ENCODE measurements around the gene PTEN.
"Not testable (repeated sequence)": the region's sequence is repeated elsewhere in the genome, so short reads cannot be mapped to it uniquely, and the experiment has no call there.

PTEN gene

DNA sequence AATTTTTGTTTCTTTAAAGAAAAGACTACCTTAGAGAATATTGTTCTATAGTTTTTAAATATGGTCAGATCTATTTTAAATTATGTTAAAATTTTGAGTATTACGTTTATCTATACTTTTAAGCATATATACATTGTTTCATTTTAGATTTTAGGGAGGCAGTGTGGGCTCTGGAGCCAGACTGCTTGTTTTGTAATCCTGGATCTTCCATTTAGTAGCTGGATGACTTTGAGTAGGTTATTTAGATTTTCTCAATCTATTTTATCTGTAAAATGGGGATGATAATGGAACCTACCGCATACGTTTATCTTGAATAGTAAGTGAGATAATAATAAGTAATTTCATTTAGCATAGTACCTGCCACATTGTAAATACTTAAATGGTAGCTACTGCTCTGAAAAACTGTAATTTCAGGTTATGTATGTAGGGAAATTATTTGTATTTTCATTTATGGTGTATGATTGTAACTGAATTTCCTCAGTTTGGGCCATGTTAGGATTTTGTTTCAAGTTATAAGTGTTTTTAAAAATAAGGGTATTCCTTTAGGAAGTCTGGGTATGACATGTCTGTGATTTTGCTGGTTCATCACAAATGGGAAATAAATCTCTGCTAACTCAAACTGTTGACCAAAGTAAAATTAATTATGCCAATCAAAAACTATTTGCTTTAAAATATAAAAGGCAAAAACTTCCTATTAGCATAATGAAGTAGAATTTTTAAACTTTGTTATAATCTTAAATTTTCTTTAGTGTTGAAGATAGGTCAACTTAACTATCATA is 6.5 kb downstream of the PTEN start:
- DNase-seq (ENCODE audit: low read depth), result no peak

DNA sequence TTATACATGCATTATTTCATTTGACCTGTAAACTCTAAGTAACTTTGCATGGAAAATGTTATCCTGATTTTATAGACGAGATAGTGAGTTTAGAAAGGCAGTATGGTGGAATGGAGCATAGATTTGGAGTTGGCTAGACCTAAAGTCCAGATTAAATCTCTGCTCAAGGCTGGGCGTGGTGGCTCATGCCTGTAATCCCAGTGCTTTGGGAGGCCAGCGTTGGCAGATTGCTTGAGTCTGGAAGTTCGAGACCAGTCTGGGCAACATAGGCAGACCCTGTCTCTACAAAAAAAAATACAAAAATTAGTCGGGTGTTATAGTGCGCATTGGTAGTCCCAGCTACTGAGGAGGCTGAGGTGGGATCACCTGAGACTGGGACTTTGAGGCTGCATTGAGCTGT is 9.4 kb downstream of the PTEN start:
- DNase-seq (ENCODE audit: low read depth), result no peak

DNA sequence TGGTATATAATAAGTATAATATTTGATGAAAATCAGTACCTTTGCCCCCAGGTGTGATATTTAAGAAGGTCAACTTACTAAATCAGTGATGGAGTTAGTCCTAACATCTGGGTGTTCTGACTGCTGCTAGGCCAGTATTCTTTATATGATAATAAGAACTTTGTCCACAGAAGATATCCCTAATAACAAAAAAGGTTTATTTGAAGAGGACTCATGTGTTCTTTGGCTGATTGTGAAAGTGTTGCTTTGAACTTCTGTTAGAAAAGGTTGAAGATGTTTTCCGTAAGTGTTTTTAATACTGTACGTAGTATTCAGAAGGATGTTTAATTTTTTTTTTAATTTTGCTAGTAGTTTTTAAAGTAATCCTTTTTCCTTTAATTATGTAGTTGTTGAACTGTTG is 10.2 kb downstream of the PTEN start:
- DNase-seq (ENCODE audit: low read depth), result no peak

DNA sequence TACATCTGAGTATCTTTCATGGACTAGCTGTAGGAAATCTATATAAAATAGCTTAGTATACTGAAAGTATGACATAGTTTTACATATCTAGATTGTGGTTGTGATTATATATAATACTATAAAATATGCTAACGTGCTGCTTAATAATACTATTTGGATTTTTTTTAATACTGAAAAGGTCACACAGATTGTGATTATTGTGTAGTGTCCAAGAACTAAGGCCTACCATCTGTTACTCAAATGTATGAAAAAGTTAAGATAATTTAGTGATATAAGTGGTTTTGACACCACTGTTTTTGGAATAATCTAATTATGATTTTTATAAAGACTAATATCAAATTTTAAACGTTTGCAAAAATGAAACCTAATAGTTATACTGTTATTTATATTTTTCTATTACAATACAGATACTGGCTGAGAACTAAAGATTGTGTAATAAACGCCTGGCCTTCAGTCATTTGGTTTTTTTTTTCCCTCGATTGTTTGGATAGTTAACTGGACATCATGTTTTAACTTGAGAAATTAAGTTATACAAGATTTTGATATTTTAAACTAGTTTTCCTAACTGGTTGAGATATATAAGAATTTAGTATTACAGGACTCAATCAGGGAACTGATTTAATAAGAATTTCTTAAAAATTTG is 12.6 kb downstream of the PTEN start:
- DNase-seq (ENCODE audit: low read depth), result no peak

DNA sequence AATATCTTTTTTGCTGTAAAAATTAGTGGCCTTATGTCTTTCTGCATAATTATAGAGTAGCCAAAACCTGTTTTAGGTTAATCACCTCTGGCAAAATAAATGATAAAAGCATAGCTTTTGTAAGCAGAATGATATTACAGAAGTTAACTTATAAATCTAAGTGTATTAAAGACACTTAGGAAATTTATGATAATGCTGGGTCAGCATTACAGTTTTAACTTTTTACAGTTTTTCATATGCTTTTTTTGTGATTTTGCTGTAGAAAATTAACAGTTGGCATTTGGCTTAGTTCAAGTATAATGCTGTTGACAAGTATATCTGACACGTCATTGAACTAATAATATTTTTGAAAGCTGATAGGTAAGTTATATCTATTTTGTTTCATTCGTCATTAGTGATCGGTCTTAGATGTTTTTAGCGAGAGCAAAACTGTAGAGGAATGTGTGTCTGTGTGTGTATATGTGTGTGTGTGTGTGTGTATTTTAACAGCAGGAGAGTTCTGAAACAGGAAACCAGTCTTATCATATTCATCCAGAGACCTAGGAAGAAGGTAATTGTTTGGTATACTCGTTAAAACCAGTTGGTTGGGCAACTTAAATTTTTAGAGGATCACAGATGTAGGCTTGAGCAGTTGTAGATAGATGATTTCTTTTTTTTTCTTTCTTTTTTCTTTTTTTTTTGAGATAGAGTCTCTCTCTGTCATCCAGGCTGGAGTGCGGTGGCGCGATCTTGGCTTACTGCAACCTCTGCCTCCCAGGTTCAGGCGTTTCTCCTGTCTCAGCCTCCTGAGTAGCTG is 15.4 kb downstream of the PTEN start:
- no peak for DNase-seq (ENCODE audit: low read depth)

DNA sequence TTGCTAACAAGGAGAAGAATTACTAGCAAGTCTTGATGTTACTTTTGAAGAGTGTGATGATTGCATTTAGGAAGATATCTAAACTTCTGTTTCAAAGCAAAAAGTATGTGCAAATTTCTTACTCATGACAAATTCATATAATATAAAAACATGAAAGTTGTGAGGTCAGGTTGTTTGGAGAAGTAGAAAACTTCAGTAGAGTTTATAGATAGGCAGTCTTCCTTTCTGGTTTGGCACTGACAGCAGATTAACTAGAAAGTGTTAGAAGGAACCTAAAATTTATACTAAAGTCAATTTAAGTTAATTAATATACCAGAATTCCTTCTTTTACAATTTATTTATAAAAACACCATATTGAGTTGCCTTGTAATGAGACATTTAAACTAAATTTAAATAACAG is 16.9 kb downstream of the PTEN start:
- no peak for DNase-seq (ENCODE audit: low read depth)

DNA sequence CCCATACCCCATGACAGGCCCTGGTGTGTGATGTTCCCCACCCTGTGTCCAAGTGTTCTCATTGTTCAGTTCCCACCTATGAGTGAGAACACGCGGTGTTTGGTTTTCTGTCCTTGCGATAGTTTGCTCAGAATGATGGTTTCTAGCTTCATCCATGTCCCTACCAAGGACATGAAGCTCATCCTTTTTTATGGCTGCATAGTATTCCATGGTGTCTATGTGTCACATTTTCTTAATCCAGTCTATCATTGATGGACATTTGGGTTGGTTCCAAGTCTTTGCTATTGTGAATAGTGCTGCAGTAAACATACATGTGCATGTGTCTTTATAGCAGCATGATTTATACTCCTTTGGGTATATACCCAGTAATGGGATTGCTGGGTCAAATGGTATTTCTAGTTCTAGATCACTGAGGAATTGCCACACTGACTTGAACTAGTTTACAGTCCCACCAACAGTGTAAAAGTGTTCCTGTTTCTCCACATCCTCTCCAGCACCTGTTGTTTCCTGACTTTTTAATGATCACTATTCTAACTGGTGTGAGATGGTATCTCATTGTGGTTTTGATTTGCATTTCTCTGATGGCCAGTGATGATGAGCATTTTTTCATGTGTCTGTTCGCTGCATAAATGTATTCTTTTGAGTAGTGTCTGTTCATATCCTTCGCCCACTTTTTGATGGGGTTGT is 18.1 kb downstream of the PTEN start:
- not testable (repeated sequence) for DNase-seq (ENCODE audit: low read depth)

DNA sequence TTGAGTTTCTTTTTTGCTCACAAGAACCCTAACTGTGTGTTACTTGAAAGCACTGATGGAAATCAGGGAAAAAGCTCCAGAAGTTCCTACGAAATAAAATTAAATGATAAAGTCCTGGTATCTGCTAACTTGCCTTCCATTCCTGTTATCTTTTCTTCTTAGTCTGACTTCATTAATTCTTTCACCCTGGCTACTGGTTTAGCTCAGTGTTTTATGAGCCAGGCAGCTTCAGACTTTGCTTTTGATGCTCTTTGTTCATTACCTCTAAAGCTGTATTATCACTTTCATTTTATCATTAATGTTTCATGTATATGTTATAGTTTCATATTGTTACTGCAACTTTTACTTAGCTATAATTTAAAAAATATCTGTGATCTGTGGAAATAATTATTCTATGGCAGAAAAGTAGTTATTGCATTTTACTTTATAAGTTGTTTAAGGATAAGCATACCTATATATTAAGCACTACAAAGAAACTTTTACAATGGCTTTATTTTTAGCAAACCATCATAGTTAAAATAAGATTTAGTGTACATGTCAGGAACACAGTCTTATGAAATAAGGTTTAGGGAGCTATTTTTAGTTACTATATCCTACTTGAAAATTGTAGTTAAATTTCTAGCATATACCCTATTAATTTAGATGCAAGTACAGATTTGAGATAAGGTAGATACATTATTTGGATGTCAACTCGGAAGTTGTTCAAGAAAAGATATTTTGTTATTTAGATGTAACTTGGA is 19.3 kb downstream of the PTEN start:
- no peak for DNase-seq (ENCODE audit: low read depth)

DNA sequence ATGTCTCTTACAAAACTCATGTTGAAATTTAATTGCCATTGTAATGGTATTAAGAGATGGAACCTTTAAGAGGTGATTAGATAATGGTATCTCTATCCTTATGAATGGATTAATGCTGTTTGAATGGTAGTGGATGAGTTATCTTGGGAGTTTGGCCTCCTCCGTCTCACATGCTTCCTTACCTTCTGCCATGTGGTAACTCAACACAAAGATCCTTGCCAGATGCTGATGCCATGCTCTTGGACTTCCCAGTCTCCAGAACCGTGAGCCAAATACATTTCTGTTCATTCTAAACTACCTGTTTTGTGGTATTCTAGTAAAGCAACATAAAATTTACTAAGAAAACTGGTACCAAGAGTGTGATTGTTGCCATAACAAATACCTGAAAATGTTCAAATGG is 23.2 kb downstream of the PTEN start:
- no peak for DNase-seq (ENCODE audit: low read depth)

DNA sequence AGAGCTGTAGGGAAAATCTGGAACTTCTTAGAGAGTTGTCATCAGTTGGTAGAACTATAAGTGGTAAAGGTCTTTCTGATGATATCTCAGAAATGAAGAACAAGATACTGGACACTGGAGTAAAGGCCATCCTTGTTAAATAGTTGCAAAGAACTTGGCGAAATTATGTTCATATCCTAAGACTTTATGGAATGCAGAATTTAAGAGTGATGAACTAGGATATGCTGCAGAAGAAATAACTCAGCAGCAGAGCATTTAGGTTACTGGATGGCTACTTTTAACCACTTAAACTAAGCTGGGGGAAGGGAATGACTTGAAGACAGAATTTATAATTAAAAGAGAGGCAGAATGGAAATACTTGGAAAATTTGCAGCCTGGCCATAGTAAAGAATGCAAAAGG is 23.7 kb downstream of the PTEN start:
- DNase-seq (ENCODE audit: low read depth), result no peak

DNA sequence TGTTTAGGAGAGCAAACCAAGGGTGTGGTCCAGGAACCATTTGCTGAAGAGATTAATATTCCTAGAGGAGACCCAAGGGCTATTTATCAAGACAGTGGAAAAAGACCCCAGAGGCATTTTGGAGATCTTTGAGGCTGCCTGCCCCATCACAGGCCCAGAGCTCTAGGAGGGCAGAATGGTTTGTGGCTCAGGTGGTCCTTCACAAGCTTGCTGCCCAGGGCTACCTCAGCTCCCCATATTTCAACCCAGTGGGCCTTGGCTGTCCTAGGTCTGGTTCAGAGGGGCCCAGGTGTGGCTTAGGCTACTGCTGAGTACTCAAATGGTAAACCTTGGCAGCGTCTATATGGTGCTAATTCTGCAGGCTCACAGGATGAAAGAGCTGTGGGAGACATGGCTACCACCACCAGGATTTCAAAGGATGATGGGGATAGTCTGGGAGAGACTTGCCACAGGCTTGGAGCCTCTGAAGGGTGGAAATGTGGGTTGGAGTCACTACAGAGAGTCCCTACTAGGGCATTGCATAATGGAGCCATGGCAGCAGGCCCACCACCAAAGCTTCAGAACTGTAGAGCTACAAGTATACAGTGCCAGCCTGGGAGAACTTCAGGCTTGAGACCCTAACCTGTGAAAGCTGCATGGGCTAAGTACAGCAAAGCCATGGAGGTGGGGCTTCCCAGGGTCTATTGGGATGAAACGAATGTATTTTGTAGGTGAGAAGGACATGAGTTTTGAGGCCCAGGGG is 24.3 kb downstream of the PTEN start:
- no peak for DNase-seq (ENCODE audit: low read depth)

DNA sequence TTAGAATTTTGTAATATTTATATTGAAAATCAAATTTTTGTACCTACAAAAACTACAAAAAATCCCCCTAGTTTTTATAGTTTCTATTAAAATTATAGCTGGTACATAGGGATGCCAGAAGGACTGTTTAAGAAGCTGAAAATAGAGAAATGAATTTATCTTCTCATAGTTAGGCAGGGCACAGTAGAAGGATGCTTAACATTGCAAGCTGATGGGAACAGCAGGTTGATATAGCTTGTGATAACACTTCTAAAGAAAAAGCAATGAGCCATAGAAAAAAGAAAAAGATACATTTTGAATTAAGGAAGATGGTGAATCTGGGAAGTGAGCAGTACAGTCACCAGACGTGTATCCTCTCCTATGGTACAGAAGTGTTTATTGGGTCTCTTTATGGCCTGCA is 32.0 kb downstream of the PTEN start:
- no peak for DNase-seq (ENCODE audit: low read depth)

DNA sequence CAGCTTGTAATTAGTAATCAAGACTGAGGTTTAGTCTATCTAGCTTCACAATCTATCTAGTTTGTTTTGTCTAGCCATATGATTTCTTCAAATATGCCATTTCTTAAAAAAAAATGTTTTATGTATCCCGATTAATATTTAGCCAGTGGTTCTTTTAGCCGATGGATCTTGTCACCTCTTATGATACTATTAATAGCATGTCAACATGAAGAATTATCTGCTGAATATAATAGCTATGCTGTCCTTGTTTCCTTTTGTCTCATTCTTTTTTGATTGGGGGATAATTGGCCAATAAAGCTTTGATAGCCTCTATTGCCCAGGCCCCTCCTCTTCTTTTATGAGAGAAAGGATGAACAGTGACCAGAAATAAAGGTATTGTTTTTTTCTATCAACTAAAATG is 32.8 kb downstream of the PTEN start:
- no peak for DNase-seq (ENCODE audit: low read depth)

DNA sequence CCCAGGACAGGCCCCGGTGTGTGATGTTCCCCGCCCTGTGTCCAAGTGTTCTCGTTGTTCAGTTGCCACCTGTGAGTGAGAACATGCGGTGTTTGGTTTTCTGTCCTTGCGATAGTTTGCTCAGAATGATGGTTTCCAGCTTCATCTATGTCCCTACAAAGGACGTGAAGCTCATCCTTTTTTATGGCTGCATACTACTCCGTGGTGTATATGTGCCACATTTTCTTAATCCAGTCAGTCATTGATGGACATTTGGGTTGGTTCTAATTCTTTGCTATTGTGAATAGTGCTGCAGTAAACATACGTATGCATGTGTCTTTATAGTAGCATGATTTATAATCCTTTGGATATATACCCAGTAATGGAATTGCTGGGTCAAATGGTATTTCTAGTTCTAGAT is 34.5 kb downstream of the PTEN start:
- not testable (repeated sequence) for DNase-seq (ENCODE audit: low read depth)

DNA sequence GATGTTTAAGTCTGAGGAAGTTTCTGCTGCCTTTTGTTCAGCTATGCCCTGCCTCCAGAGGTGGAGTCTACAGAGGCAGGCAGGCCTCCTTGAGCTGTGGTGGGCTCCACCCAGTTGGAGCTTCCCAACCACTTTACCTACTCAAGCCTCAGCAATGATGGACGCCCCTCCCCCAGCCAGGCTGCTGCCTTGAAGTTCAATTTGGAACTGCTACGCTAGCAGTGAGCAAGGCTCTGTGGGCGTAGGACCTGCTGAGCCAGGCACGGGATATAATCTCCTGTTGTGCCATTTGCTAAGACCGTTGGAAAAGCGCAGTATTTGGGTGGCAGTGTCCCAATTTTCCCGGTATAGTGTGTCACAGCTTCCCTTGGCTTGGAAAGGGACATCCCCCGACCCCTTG is 40.0 kb downstream of the PTEN start:
- not testable (repeated sequence) for DNase-seq (ENCODE audit: low read depth)

DNA sequence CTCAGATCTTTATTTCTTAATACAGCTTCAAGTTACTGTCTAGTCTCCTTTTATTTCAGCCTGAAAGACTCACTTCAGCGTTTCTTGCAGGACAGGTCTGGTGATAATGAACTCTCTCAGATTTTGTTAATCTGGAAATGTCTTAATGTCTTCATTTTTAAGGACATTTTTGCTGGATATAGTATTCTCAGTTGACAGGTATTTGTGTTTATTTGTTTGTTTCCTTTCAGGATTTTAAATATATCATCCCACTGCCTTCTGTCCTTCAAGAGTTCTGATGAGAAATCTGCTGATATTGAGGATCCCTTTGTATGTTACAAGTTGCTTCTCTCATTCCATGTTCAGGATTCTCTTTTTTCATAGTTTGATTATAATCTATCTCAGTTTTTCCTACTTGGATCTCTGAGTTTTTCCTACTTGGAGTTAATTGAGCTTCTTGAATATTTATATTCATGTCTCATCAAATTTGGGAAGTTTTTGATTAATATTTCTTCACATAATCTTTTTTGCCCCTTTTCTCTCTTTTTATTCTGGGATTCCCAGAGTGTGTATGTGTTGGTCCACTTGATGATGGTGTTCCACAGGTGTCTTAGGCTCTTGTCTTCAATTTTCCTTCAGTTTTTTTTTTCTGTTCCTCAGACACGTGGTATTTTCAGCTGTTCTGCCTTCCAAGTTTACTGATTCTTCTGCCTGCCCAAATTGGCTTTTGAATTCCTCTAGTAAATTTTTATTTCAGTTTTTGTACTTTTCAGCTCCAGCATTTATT is 49.9 kb downstream of the PTEN start:
- DNase-seq (ENCODE audit: low read depth), result no peak

DNA sequence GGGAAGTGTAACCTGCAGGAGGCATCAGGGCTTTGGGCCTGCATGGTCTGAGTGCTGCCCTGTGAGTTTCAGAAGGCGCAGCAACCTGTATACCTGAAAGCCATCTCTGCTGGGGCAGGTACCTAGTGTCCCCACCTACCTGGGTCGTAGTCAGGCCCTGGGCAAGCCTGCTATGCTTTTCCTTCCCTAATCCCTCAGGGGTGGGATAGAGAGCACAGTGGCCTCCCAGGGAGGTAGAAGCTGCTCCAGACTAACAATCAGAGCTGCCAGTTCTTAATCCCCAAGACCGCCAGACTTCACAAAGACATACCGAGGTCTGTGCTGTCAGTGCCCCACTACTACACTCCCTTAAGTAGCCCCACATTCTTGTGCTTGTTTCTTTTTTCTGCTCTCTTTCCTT is 52.0 kb downstream of the PTEN start:
- no peak for DNase-seq (ENCODE audit: low read depth)

DNA sequence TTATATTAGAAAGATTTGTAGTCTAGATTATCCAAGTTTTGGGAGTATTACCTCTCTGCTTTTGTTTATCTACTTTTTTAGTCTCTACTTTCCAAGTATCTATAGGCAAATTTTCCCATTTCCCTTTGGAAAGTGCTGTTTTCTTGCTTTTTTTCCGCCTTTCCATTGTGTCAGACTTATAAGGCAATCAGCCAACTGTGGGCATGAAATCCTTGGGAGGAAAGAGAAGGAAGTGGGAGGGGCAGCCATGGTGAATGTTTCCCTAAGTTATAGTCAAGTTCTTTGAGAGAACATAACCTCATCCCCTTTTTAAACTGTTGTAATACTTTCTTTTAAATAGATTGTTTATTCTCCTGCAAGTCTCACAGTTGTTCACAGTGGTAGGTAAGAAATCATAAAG is 52.6 kb downstream of the PTEN start:
- DNase-seq (ENCODE audit: low read depth), result no peak

DNA sequence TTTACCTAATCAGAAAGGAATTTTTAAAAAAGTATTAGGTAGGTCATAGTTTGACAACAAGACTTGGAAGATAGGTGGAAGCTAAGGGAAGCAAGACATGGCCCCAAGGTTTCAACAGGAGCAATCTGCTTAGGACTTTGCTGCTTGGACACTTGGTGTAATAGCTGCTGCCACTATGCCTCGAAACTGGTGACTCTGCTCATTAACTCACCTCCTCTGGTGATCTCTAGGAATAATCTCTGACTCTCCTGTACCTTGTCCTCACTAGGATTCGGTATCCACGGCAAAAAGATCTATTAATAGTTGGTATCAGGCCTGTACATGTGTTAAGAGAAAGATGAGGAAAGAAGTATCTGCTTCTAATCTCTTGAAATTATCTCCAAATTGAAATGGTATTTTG is 53.1 kb downstream of the PTEN start:
- no peak for DNase-seq (ENCODE audit: low read depth)

DNA sequence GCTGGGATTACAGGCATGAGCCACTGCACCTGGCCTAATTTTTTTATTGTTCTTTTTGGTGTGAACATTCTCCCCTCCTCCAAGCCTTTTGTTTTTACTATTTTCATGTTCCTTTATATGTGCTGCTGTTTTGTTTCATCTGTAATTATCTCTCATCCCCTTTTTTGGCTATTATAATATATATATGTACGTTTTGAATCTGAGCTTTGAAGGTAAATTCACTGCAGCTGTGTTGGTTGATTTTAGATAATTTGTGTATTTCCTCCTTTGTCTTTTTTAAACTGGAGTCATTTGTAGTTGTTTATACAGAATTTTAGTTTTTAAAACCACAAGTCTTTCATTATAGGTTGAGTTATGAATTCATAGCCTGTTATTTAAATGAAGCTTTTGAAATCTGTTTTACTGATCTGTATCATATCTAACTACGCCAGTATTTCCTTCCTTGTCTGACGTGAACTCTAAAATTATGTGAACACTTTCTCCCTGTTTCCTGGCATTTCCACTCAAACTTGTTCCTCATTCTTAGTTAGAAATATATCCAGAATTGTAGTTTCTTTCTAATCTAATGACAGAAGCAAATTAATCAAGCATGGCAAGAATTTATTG is 54.9 kb downstream of the PTEN start:
- no peak for DNase-seq (ENCODE audit: low read depth)
